Tibial nerve (tissue), 4 donors: ENCODE measurements around the gene KLHL25.

Experiments used
- EP300 ChIP-seq, 2 donors: sonication (generic); formaldehyde crosslinking; IDR thresholded peaks; one replicate each; pipeline ENCODE4 v1.6.1; 2017; ENCODE audit warnings: antibody characterized with exemption in 2 of 2, mild to moderate bottlenecking in 1 of 2
- POLR2A ChIP-seq, 2 donors: fragments of 450-650 bp; IDR thresholded peaks; one replicate each; pipeline ENCODE4 v1.6.1; 2017; ENCODE audit warnings: antibody characterized with exemption in 2 of 2, mild to moderate bottlenecking in 2 of 2, moderate library complexity in 2 of 2
- TF ChIP-seq, protein P1 (sequence below), 5 experiments: fragments of 200-600 bp in 3 of 5; fragments of 450-650 bp in 2 of 5; sonication (generic) in 3 of 5; IDR thresholded peaks; one replicate each; pipeline ENCODE4 v1.5.1; 2016 to 2019; ENCODE audit warnings: antibody characterized with exemption in 5 of 5, mild to moderate bottlenecking in 3 of 5, moderate library complexity in 2 of 5

DNA sequence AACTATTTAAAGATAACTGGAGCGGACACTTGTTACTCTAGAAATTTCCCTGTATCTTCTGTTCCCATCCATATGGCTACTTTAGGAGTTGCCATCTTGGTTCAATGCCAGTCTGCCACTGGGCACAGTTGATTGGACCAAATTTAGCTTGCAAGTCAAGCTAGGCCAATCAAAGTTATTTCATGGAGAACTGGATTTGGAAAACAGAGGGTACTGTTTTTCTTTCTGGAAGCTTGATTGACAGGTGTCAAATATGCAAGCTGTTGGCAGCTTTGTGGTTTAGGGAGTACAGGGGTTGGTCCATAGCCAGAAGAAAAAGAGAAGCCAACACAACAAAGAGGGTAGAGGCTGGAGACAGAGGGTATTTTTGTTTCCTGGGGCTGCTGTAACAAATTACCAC lies 33.4 kb upstream of the KLHL25 start:
- TF ChIP-seq, protein P1, sequence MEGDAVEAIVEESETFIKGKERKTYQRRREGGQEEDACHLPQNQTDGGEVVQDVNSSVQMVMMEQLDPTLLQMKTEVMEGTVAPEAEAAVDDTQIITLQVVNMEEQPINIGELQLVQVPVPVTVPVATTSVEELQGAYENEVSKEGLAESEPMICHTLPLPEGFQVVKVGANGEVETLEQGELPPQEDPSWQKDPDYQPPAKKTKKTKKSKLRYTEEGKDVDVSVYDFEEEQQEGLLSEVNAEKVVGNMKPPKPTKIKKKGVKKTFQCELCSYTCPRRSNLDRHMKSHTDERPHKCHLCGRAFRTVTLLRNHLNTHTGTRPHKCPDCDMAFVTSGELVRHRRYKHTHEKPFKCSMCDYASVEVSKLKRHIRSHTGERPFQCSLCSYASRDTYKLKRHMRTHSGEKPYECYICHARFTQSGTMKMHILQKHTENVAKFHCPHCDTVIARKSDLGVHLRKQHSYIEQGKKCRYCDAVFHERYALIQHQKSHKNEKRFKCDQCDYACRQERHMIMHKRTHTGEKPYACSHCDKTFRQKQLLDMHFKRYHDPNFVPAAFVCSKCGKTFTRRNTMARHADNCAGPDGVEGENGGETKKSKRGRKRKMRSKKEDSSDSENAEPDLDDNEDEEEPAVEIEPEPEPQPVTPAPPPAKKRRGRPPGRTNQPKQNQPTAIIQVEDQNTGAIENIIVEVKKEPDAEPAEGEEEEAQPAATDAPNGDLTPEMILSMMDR (IDR thresholded peaks at IDR 0.05): no peak
- no peak for TF ChIP-seq POLR2A (IDR thresholded peaks at IDR 0.05)
- no peak for TF ChIP-seq EP300 (IDR thresholded peaks at IDR 0.05)
